Nephron (organoid): Measurements from ENCODE around the gene KIF26B.

ENCODE experiments used
- H3K27ac Mint-ChIP-seq, 3 experiments: 2 replicates each; pipeline ENCODE4 v1.8.0; 2020; ENCODE audit warnings: mixed read lengths in 3 of 3, mild to moderate bottlenecking in 2 of 3, moderate library complexity in 1 of 3
- H3K27me3 Mint-ChIP-seq: 2 replicates; pipeline ENCODE4 v1.8.0; 2021; ENCODE audit warnings: low read depth, mild to moderate bottlenecking, moderate library complexity, mixed read lengths
- H3K36me3 Mint-ChIP-seq: 2 replicates; pipeline ENCODE4 v1.8.0; 2020; ENCODE audit warnings: low read depth, mixed read lengths
- H3K4me1 Mint-ChIP-seq: 2 replicates; pipeline ENCODE4 v1.8.0; 2020; ENCODE audit warnings: mixed read lengths
- H3K4me3 Mint-ChIP-seq, 3 experiments: 2 replicates each; pipeline ENCODE4 v1.8.0; 2020; ENCODE audit warnings: mild to moderate bottlenecking in 3 of 3, mixed read lengths in 3 of 3, moderate library complexity in 2 of 3
- H3K9me3 Mint-ChIP-seq: 2 replicates; pipeline ENCODE4 v1.8.0; 2020; ENCODE audit warnings: mixed read lengths
- TF ChIP-seq, protein P1 (sequence below), 3 experiments: fragments of 200-600 bp; sonication (generic); IDR thresholded peaks; one replicate each; pipeline ENCODE4 v1.5.0; 2021; ENCODE audit warnings: antibody characterized with exemption in 3 of 3; ENCODE audit not compliant: unreplicated experiment in 3 of 3

KIF26B gene

DNA sequence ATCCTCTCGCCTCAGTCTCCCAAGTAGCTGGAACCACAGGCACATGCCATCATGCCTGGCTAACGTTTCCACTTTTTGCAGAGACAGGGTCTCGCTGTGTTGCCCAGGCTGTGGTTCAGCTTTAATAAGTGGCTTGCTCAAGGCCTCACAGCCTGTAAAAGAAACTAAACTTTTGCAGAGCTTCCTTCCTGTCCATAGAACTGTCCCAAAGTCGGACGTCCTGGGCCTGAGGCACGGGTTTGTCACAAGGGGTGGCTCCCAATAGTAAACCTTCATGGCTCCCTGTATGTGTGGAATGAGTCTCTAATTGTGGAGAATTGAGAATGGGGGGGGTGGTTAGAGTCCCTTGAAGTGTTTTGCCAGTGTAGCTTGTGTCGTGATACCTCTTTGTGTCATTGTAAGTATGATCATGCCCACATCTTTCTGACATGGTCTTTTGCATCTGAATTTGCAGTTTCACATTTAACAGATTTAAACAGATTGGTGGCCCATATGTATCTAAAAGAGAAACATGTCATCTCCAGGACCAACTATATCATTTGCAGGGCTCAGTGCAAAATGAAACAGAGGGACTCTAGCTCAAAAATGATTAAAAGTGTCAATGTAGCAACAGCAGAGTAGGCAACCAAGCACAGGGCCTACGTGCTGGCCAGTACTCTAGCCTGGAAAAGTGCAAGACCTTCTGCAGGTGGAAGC, 332.1 kb downstream of the KIF26B start:
- no peaks in the 10 kb centered on the region for H3K4me1 Mint-ChIP-seq
- H3K9me3 Mint-ChIP-seq = peaks cover 6% of the 10 kb centered on the region
- H3K4me3 Mint-ChIP-seq = no peak overlapping the region
- H3K36me3 Mint-ChIP-seq = peaks cover 18% of the 10 kb centered on the region
- peaks cover 8% of the 10 kb centered on the region for H3K27me3 Mint-ChIP-seq
- peak overlapping the region in 1 of 3 experiments; percentile 20 for H3K27ac Mint-ChIP-seq
- TF ChIP-seq, protein P1, sequence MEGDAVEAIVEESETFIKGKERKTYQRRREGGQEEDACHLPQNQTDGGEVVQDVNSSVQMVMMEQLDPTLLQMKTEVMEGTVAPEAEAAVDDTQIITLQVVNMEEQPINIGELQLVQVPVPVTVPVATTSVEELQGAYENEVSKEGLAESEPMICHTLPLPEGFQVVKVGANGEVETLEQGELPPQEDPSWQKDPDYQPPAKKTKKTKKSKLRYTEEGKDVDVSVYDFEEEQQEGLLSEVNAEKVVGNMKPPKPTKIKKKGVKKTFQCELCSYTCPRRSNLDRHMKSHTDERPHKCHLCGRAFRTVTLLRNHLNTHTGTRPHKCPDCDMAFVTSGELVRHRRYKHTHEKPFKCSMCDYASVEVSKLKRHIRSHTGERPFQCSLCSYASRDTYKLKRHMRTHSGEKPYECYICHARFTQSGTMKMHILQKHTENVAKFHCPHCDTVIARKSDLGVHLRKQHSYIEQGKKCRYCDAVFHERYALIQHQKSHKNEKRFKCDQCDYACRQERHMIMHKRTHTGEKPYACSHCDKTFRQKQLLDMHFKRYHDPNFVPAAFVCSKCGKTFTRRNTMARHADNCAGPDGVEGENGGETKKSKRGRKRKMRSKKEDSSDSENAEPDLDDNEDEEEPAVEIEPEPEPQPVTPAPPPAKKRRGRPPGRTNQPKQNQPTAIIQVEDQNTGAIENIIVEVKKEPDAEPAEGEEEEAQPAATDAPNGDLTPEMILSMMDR (IDR thresholded peaks at IDR 0.05; ENCODE audit: unreplicated experiment in 3 of 3) = no peak

DNA sequence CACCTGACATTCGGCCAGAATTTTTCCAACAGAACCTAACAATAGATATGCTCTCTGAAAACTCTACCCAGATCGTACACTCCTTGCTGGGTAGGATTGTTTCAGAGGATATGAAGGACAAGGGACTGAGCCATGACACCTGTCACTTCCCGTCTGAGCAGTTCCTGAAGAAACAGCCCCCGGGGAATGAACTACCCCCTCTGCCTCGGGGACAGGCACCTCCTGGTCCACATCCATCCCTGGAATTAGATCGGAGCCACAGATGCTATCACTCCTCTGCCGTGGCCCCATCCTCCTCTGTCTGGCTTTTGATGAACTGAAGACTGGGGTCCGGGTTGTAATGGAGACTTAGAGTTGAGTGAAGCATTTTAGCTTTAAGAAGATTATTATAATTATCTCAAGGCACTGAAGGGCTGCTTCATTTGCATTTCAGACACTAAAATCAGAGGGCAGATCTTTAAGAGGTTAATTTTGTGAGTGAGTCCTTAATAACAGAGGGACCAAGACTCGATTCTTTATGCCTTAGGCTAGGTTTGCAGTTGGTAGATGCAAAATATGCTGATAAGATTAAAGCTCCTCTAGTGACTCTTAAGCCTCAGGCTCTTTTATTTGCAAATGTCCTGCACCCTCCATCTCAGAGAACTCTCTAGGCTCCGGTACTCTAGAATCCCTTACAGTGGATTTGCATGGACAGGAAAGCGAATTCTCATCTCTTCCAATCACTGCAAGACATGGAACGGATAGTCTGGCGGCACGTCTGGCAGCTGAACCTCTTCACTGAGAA, 333.8 kb downstream of the KIF26B start:
- TF ChIP-seq, protein P1 (IDR thresholded peaks at IDR 0.05; ENCODE audit: unreplicated experiment in 3 of 3) = no peak
- peaks cover 23% of the 10 kb centered on the region for H3K36me3 Mint-ChIP-seq

DNA sequence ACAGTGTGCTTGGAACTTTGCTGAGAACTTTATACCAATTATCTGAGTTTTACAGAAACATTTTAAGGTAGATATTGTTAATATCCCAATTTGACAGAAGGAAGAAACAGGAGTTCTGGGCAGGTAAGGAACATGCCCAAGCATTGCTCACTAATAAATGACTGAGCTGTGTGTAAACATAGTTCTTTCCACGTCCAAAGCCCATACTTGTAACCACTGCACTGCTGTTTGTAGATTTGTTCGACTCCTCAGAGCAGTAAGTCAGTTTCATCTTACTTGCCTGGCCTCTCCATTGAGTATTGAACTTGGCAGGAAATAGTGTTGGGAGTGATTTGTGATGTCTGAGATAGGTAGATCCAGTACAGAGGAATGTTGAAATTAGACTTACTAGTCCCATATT, 335.1 kb downstream of the KIF26B start:
- TF ChIP-seq, protein P1 (IDR thresholded peaks at IDR 0.05; ENCODE audit: unreplicated experiment in 3 of 3) = no peak
- no peaks in the 10 kb centered on the region for H3K27me3 Mint-ChIP-seq
- H3K36me3 Mint-ChIP-seq = peaks cover 31% of the 10 kb centered on the region
- no peak overlapping the region for H3K27ac Mint-ChIP-seq
- no peaks in the 10 kb centered on the region for H3K4me1 Mint-ChIP-seq
- H3K9me3 Mint-ChIP-seq = peaks cover 15% of the 10 kb centered on the region
- H3K4me3 Mint-ChIP-seq = no peak overlapping the region

More for the DNA sequence above, 333.8 kb downstream of the KIF26B start:
- Mint-ChIP-seq H3K27me3 (peaks cover 3% of the 10 kb centered on the region), H3K9me3 (peaks cover 12% of the 10 kb centered on the region), H3K27ac (no peak overlapping the region), H3K4me1 (no peaks in the 10 kb centered on the region), H3K4me3 (no peak overlapping the region)

DNA sequence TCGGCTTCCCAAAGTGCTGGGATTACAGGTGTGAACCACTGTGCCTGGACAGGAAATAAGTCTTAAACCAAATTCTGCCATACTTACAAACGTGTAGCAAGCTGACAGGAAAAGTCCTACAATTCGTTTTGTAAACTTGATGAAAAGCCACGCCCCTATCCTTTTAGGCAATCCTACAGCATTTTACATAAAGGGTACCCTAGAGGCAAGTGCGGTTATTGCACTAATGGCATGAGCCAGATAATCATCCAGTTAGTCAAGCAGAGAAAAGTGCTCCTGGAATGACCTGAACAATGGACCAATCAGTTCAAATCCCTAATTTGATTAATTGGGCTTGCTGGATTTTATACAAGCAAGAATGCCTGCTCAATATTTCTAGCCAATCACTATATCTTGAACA, 338.2 kb downstream of the KIF26B start:
- Mint-ChIP-seq H3K27ac (no peak overlapping the region), H3K9me3 (peaks cover 32% of the 10 kb centered on the region), H3K36me3 (peaks cover 47% of the 10 kb centered on the region), H3K4me3 (no peak overlapping the region), H3K4me1 (no peaks in the 10 kb centered on the region), H3K27me3 (no peaks in the 10 kb centered on the region)
- TF ChIP-seq, protein P1 (IDR thresholded peaks at IDR 0.05; ENCODE audit: unreplicated experiment in 3 of 3) = no peak

DNA sequence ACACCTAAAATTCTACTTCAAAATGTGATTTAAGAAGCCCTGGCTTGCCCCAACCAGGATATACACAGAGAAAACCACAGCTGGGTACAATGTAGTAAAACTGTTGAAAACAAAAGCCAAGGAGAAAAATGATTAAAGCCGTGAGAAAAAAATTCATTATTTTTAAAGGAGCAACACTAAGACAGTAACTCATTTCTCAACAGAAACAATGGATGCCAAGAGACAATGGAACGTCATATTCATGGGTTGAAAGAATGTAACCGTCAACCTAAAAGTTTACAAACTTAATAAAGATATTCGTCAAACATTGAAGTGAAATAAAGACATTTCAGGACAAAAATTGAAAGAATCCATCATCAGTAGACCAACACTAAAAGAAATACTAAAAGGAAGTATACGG, 340.9 kb downstream of the KIF26B start:
- peaks cover 35% of the 10 kb centered on the region for H3K9me3 Mint-ChIP-seq

More for the DNA sequence above, 340.9 kb downstream of the KIF26B start:
- Mint-ChIP-seq H3K27ac (no peak overlapping the region), H3K27me3 (peaks cover 3% of the 10 kb centered on the region), H3K4me3 (no peak overlapping the region), H3K36me3 (peaks cover 36% of the 10 kb centered on the region), H3K4me1 (no peaks in the 10 kb centered on the region)
- TF ChIP-seq, protein P1 (IDR thresholded peaks at IDR 0.05; ENCODE audit: unreplicated experiment in 3 of 3) = no peak
